ENCODE results near the gene ADAM22. TPM values are rescaled to one million over a fixed set of nuclear protein-coding genes. Genes with fewer than 3 reads are reported as not detected.
A peak's percentile ranks its signal among the peaks of the same experiment; 100 is the strongest.
"Not testable (repeated sequence)": the region's sequence is repeated elsewhere in the genome, so short reads cannot be mapped to it uniquely, and the experiment has no call there.

ADAM22 gene
- polyA plus RNA-seq (2012; ENCODE audit: missing spikeins) = 8.5 TPM

DNA sequence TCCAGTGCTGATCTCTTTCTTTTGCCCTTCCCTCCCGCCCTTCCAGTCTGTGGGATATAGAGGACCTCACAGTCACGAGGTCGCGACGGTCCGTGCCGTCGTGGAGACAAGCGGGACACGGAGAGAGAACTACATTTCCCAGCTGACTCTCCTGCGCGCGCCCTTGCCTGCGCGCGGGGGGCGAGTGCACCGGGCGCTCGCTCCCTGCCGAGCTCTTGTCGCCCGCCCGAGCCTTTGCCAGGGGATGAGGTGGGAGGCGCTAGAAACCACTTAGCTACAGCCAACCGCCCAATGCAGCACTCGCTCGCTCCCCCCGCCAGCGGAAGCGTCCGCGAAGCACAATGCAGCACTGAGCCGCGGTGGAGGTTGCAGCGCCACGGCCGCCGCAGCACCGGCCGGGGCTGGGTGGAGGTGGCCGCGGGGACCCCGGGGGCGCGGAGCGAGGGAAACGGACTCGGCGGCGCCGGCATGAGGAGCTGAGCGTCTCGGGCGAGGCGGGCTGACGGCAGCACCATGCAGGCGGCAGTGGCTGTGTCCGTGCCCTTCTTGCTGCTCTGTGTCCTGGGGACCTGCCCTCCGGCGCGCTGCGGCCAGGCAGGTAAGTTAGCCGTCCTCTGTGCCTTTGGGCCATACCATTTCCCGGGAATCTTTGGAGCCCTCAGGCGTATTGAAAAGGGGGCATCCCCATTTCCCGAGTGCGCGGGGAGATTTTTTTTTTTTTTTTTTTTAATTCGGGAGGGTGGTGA, at the start of gene ADAM22:
Gene ADAM22 (plus strand): TSS at position 299 of the 746 bp plus-strand sequence. CDS start 215 bp downstream, at position 514.
- DNase-seq (ENCODE audit: insufficient read length) (peak; percentile 78), FAIRE-seq (peak; percentile 98)
- TF ChIP-seq POLR2AphosphoS5 (IDR thresholded peaks at IDR 0.05; ENCODE audit: low read depth, low read length) (peak; percentile 82), TAF1 (IDR thresholded peaks at IDR 0.05; ENCODE audit: borderline replicate concordance, low read depth, low read length) (peak; percentile 89), POLR2A (IDR thresholded peaks at IDR 0.05; ENCODE audit: low read depth, low read length) (peak; percentile 89)

- no peak for DNase-seq (ENCODE audit: insufficient read length)
- no peak for TF ChIP-seq POLR2A (IDR thresholded peaks at IDR 0.05; ENCODE audit: low read depth, low read length)
- TF ChIP-seq POLR2AphosphoS5 (IDR thresholded peaks at IDR 0.05; ENCODE audit: low read depth, low read length) = no peak
- TF ChIP-seq TAF1 (IDR thresholded peaks at IDR 0.05; ENCODE audit: borderline replicate concordance, low read depth, low read length) = no peak
- FAIRE-seq = no peak
Measured at GRCh38 chr7:87885018-87885417, 49.0 kb upstream of the ADAM22 start.

- FAIRE-seq = no peak
- TF ChIP-seq POLR2A (IDR thresholded peaks at IDR 0.05; ENCODE audit: low read depth, low read length) = no peak
- no peak for TF ChIP-seq TAF1 (IDR thresholded peaks at IDR 0.05; ENCODE audit: borderline replicate concordance, low read depth, low read length)
- TF ChIP-seq POLR2AphosphoS5 (IDR thresholded peaks at IDR 0.05; ENCODE audit: low read depth, low read length) = no peak
- DNase-seq (ENCODE audit: insufficient read length) = no peak
Measured at GRCh38 chr7:87886875-87887274, 47.2 kb upstream of the ADAM22 start.

GRCh38 chr7:87895363-87895762, 38.7 kb upstream of the ADAM22 start:
- DNase-seq (ENCODE audit: insufficient read length) (no peak), FAIRE-seq (no peak)
- TF ChIP-seq POLR2A (IDR thresholded peaks at IDR 0.05; ENCODE audit: low read depth, low read length) (no peak), POLR2AphosphoS5 (IDR thresholded peaks at IDR 0.05; ENCODE audit: low read depth, low read length) (no peak), TAF1 (IDR thresholded peaks at IDR 0.05; ENCODE audit: borderline replicate concordance, low read depth, low read length) (no peak)

GRCh38 chr7:87899255-87899654, 34.8 kb upstream of the ADAM22 start:
- TF ChIP-seq POLR2AphosphoS5 (IDR thresholded peaks at IDR 0.05; ENCODE audit: low read depth, low read length) = no peak
- TF ChIP-seq POLR2A (IDR thresholded peaks at IDR 0.05; ENCODE audit: low read depth, low read length) = no peak
- TF ChIP-seq TAF1 (IDR thresholded peaks at IDR 0.05; ENCODE audit: borderline replicate concordance, low read depth, low read length) = no peak
- DNase-seq (ENCODE audit: insufficient read length) (no peak), FAIRE-seq (peak; percentile 53)

GRCh38 chr7:87907136-87907906, 26.7 kb upstream of the ADAM22 start:
- not testable (repeated sequence) for DNase-seq (ENCODE audit: insufficient read length)
- peak; percentile 44 for FAIRE-seq

GRCh38 chr7:87908814-87909213, 25.2 kb upstream of the ADAM22 start:
- peak; percentile 50 for TF ChIP-seq POLR2AphosphoS5 (IDR thresholded peaks at IDR 0.05; ENCODE audit: low read depth, low read length)
- not testable (repeated sequence) for DNase-seq (ENCODE audit: insufficient read length); FAIRE-seq

GRCh38 chr7:87912121-87912520, 21.9 kb upstream of the ADAM22 start:
- no peak for DNase-seq (ENCODE audit: insufficient read length)
- FAIRE-seq = no peak
- TF ChIP-seq TAF1 (IDR thresholded peaks at IDR 0.05; ENCODE audit: borderline replicate concordance, low read depth, low read length) (no peak), POLR2AphosphoS5 (IDR thresholded peaks at IDR 0.05; ENCODE audit: low read depth, low read length) (no peak)

DNA sequence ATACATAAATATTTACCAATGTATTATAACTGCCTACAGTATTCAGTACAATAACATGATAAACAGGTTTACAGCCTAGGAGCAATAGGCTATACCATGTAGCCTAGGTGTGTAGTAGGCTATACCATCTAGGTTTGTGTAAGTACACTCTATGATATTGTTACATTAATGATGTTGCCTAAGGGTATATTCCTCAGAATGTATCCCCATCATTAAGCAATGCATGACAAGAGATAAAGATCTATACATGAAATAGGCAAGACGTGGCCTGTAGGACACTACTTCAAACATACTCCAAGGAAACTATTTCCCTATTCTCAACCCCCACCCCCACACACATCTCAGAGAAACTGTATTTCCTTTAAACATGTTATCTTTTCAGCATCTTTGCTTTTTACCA, 15.3 kb upstream of the ADAM22 start:
- no peak for TF ChIP-seq TAF1 (IDR thresholded peaks at IDR 0.05; ENCODE audit: borderline replicate concordance, low read depth, low read length)
- no peak for TF ChIP-seq POLR2A (IDR thresholded peaks at IDR 0.05; ENCODE audit: low read depth, low read length)
- no peak for TF ChIP-seq POLR2AphosphoS5 (IDR thresholded peaks at IDR 0.05; ENCODE audit: low read depth, low read length)
- FAIRE-seq = no peak
- DNase-seq (ENCODE audit: insufficient read length) = no peak

DNA sequence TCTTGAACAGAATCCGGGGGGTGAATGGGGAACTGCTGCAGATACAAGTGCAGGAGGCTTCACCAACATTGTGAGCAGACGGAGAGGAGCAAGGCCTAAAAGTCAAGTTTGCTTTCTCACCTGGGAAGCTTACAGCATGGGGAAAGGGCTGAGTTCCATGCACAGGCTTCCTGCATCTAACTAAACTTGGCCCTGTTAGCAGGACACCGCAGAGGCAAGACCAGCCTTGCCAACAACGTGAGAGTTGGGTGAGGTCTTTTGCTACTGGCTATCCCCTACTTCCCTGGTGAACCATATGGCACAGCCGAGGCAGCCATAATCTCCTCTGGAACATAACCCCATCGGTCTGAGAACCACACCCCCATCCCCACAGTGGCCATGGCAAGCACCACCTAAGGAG, 14.2 kb upstream of the ADAM22 start:
- TF ChIP-seq POLR2AphosphoS5 (IDR thresholded peaks at IDR 0.05; ENCODE audit: low read depth, low read length) = no peak
- TF ChIP-seq TAF1 (IDR thresholded peaks at IDR 0.05; ENCODE audit: borderline replicate concordance, low read depth, low read length) = no peak
- TF ChIP-seq POLR2A (IDR thresholded peaks at IDR 0.05; ENCODE audit: low read depth, low read length) = no peak
- DNase-seq (ENCODE audit: insufficient read length) (no peak), FAIRE-seq (no peak)

DNA sequence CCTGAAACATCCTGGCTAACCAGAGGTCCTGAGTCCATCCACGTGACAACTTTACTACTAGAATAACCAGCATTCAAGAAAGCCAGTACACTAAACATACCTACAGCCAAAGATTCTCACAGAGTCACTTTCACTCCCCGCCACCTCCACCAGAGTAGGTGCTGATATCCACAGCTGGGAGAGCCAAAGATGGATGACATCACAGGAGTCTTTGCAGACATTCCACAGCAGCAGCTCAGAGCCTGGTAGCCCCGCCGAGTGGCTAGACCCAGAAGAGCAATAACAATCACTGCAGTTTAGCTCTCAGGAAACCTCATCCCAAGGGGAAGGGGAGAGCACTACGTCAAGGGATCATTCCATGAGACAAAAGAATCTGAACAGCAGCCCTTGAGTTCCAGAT, 13.5 kb upstream of the ADAM22 start:
- TF ChIP-seq POLR2AphosphoS5 (IDR thresholded peaks at IDR 0.05; ENCODE audit: low read depth, low read length) (no peak), POLR2A (IDR thresholded peaks at IDR 0.05; ENCODE audit: low read depth, low read length) (no peak), TAF1 (IDR thresholded peaks at IDR 0.05; ENCODE audit: borderline replicate concordance, low read depth, low read length) (no peak)
- DNase-seq (ENCODE audit: insufficient read length) (no peak), FAIRE-seq (no peak)

GRCh38 chr7:87922759-87923395, 11.2 kb upstream of the ADAM22 start:
- not testable (repeated sequence) for DNase-seq (ENCODE audit: insufficient read length); FAIRE-seq
